CD14-positive monocyte (primary cell): ENCODE results near the gene C1QA. TPM values are rescaled to one million over a fixed set of nuclear protein-coding genes. Genes with fewer than 3 reads are reported as not detected.
A peak's percentile ranks its signal among the peaks of the same experiment; 100 is the strongest.

Experiments used
- DNase-seq, 3 donors: peaks; one replicate each; pipeline ENCODE4 v3.0.0-alpha.2; 2011 to 2022
- H2AFZ ChIP-seq: 2 replicates; pipeline ENCODE4 v1.6.0; 2012; ENCODE audit warnings: mild to moderate bottlenecking, low read depth, low read length, inconsistent platforms; ENCODE audit not compliant: insufficient read depth, poor library complexity, severe bottlenecking
- H3K27ac ChIP-seq, 2 donors: 1 replicate in 1 of 2; 2 replicates in 1 of 2; pipeline ENCODE4 v1.5.1; 2012 to 2013; ENCODE audit warnings: low read length in 2 of 2, control low read depth in 1 of 2, inconsistent platforms in 1 of 2, low read depth in 1 of 2, mild to moderate bottlenecking in 1 of 2
- H3K27me3 ChIP-seq, 2 donors: one replicate each; pipeline versions ENCODE4 v1.6.0 to v1.6.1; 2011 to 2013; ENCODE audit warnings: low read length in 2 of 2; ENCODE audit not compliant: control insufficient read depth in 2 of 2, insufficient read depth in 2 of 2
- H3K36me3 ChIP-seq, 2 donors: replicated peaks in 1 of 2; 1 replicate in 1 of 2; 2 replicates in 1 of 2; pipeline versions ENCODE4 v1.5.1 to v1.6.1; 2012 to 2013; ENCODE audit warnings: low read length in 2 of 2, control low read depth in 1 of 2, inconsistent platforms in 1 of 2, mild to moderate bottlenecking in 1 of 2; ENCODE audit not compliant: insufficient read depth in 2 of 2, control insufficient read depth in 1 of 2
- H3K4me1 ChIP-seq, 2 donors: 1 replicate in 1 of 2; 2 replicates in 1 of 2; pipeline versions ENCODE4 v1.5.1 to v1.6.1; 2012 to 2013; ENCODE audit warnings: low read length in 2 of 2, control low read depth in 1 of 2, inconsistent platforms in 1 of 2, mild to moderate bottlenecking in 1 of 2, moderate library complexity in 1 of 2; ENCODE audit not compliant: insufficient read depth in 2 of 2, control insufficient read depth in 1 of 2
- H3K4me2 ChIP-seq: replicated peaks from 2 replicates; pipeline ENCODE3; 2012; ENCODE audit warnings: low read length, moderate library complexity, mild to moderate bottlenecking; ENCODE audit not compliant: poor library complexity, severe bottlenecking; ENCODE audit errors: extremely low read depth
- H3K4me3 ChIP-seq, 3 experiments: fragments of 200-600 bp in 1 of 3; sonication (generic) in 1 of 3; replicated peaks in 1 of 3; 1 replicate in 2 of 3; 2 replicates in 1 of 3; pipeline ENCODE4 v1.5.1; 2011 to 2013; ENCODE audit warnings: low read length in 3 of 3, mild to moderate bottlenecking in 3 of 3, control low read depth in 2 of 3, low read depth in 2 of 3, inconsistent platforms in 1 of 3, moderate library complexity in 1 of 3
- H3K79me2 ChIP-seq: 2 replicates; pipeline ENCODE4 v1.6.0; 2012; ENCODE audit warnings: mild to moderate bottlenecking, control low read depth, inconsistent platforms, low read length, moderate library complexity; ENCODE audit not compliant: insufficient read depth
- H3K9ac ChIP-seq: 2 replicates; pipeline ENCODE4 v1.6.0; 2017; ENCODE audit warnings: low read length, mild to moderate bottlenecking; ENCODE audit not compliant: insufficient read depth, poor library complexity, severe bottlenecking
- H3K9me3 ChIP-seq, 2 donors: replicated peaks in 1 of 2; 1 replicate in 1 of 2; 2 replicates in 1 of 2; pipeline versions ENCODE4 v1.5.1 to v1.6.1; 2012 to 2013; ENCODE audit warnings: low read length in 2 of 2, control low read depth in 1 of 2; ENCODE audit not compliant: control insufficient read depth in 1 of 2, insufficient read depth in 1 of 2
- H4K20me1 ChIP-seq: 2 replicates; pipeline ENCODE4 v1.6.0; 2012; ENCODE audit warnings: mild to moderate bottlenecking, low read length, control low read depth, moderate library complexity; ENCODE audit not compliant: insufficient read depth
- H3K27ac Mint-ChIP-seq, 7 donors: one replicate each; pipeline ENCODE4 v1.8.0; 2020; ENCODE audit warnings: mild to moderate bottlenecking in 7 of 7, mixed read lengths in 7 of 7, moderate library complexity in 6 of 7, inconsistent platforms in 2 of 7
- H3K27me3 Mint-ChIP-seq, 3 donors: one replicate each; pipeline ENCODE4 v1.8.0; 2021 to 2022; ENCODE audit warnings: low read depth in 3 of 3, mild to moderate bottlenecking in 3 of 3, mixed read lengths in 3 of 3, moderate library complexity in 3 of 3, inconsistent platforms in 1 of 3
- H3K36me3 Mint-ChIP-seq, 2 donors: one replicate each; pipeline ENCODE4 v1.8.0; 2020; ENCODE audit warnings: mixed read lengths in 2 of 2, inconsistent platforms in 1 of 2, mild to moderate bottlenecking in 1 of 2
- H3K4me1 Mint-ChIP-seq: one replicate; pipeline ENCODE4 v1.8.0; 2020; ENCODE audit warnings: mild to moderate bottlenecking, mixed read lengths
- H3K4me3 Mint-ChIP-seq, 2 donors: one replicate each; pipeline ENCODE4 v1.8.0; 2020; ENCODE audit warnings: mild to moderate bottlenecking in 2 of 2, mixed read lengths in 2 of 2, moderate library complexity in 1 of 2
- H3K9me3 Mint-ChIP-seq, 7 donors: one replicate each; pipeline ENCODE4 v1.8.0; 2020 to 2022; ENCODE audit warnings: mixed read lengths in 7 of 7, mild to moderate bottlenecking in 6 of 7, moderate library complexity in 6 of 7, inconsistent platforms in 2 of 7
- WGBS: methylation state at CpG from one replicate; pipeline ENCODE4 v1.1.5; 2013; ENCODE audit warnings: missing lambda C conversion rate; ENCODE audit not compliant: insufficient coverage; 5-methylcytosine and 5-hydroxymethylcytosine counted together
- intact Hi-C, 2 donors: fragments of 100-400 bp; cut with micrococcal nuclease; formaldehyde crosslinking; loops; one replicate each; pipeline versions ENCODE4 v1.15.0 to v1.15.1; 2023
- polyA plus RNA-seq, 3 donors: library from polyadenylated mRNA; depleted of rRNA in 1 of 3; unstranded in 2 of 3; stranded (reverse) in 1 of 3; fragments of 300-500 nt in 2 of 3; fragments of >200 nt in 1 of 3; fragmentation: Illumina TruSeq in 2 of 3; gene quantifications; 1 replicate in 2 of 3; 2 replicates in 1 of 3; pipeline ENCODE4 v1.2.3, GENCODE V29; 2012 to 2021
- TF ChIP-seq, protein P1 (sequence below): fragments of 200-600 bp; IDR thresholded peaks from one replicate; pipeline ENCODE4 v1.8.0; 2022; ENCODE audit warnings: antibody characterized with exemption, mild to moderate bottlenecking

Gene C1QA
- polyA plus RNA-seq, 3 donors = 14.5 to 19.6 (median 16.3) TPM

GRCh38 chr1:22594396-22594795 is 42.0 kb upstream of the C1QA start:
- H3K4me3 Mint-ChIP-seq = peak overlapping the region in 1 of 2 donors; percentile 4
- Histone ChIP-seq H3K4me1 (no peaks in the 10 kb centered on the region), H3K36me3 (no peaks in the 10 kb centered on the region), H3K4me2 (no peak overlapping the region), H3K9me3 (no peaks in the 10 kb centered on the region), H3K4me3 (no peak overlapping the region), H3K27ac (no peak overlapping the region), H3K27me3 (peaks cover 0 to 8% of the 10 kb centered on the region in 2 donors), H3K9ac (no peak overlapping the region), H2AFZ (no peak overlapping the region), H3K79me2 (no peaks in the 10 kb centered on the region), H4K20me1 (no peaks in the 10 kb centered on the region)
- peaks cover 15 to 29% (median 15%) of the 10 kb centered on the region in 3 donors for H3K27me3 Mint-ChIP-seq
- intact Hi-C loops = no loop called here
- no peaks in the 10 kb centered on the region for H3K36me3 Mint-ChIP-seq
- TF ChIP-seq, protein P1, sequence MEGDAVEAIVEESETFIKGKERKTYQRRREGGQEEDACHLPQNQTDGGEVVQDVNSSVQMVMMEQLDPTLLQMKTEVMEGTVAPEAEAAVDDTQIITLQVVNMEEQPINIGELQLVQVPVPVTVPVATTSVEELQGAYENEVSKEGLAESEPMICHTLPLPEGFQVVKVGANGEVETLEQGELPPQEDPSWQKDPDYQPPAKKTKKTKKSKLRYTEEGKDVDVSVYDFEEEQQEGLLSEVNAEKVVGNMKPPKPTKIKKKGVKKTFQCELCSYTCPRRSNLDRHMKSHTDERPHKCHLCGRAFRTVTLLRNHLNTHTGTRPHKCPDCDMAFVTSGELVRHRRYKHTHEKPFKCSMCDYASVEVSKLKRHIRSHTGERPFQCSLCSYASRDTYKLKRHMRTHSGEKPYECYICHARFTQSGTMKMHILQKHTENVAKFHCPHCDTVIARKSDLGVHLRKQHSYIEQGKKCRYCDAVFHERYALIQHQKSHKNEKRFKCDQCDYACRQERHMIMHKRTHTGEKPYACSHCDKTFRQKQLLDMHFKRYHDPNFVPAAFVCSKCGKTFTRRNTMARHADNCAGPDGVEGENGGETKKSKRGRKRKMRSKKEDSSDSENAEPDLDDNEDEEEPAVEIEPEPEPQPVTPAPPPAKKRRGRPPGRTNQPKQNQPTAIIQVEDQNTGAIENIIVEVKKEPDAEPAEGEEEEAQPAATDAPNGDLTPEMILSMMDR = no peak
- H3K4me1 Mint-ChIP-seq = no peaks in the 10 kb centered on the region
- peaks cover 0 to 3% (median 0%) of the 10 kb centered on the region in 7 donors for H3K9me3 Mint-ChIP-seq
- 71% methylated on average over 3 of the region's 10 CpGs for WGBS
- no peak for DNase-seq
- H3K27ac Mint-ChIP-seq = no peak overlapping the region

GRCh38 chr1:22595108-22595507 is 41.3 kb upstream of the C1QA start:
- Mint-ChIP-seq H3K36me3 (no peaks in the 10 kb centered on the region), H3K27me3 (peaks cover 12 to 29% (median 15%) of the 10 kb centered on the region in 3 donors), H3K4me1 (no peaks in the 10 kb centered on the region), H3K9me3 (peaks cover 0 to 3% (median 0%) of the 10 kb centered on the region in 7 donors), H3K4me3 (no peak overlapping the region), H3K27ac (no peak overlapping the region)
- Histone ChIP-seq H4K20me1 (no peaks in the 10 kb centered on the region), H3K27ac (no peak overlapping the region), H2AFZ (no peak overlapping the region), H3K4me3 (no peak overlapping the region), H3K27me3 (peaks cover 0 to 8% of the 10 kb centered on the region in 2 donors), H3K9me3 (no peaks in the 10 kb centered on the region), H3K9ac (no peak overlapping the region), H3K36me3 (no peaks in the 10 kb centered on the region), H3K4me1 (no peaks in the 10 kb centered on the region), H3K79me2 (no peaks in the 10 kb centered on the region), H3K4me2 (no peak overlapping the region)
- no peak for DNase-seq
- intact Hi-C loops = no loop called here
- TF ChIP-seq, protein P1 = no peak
- 88% methylated on average over 3 of the region's 7 CpGs for WGBS
